Stomach (tissue), 9 donors: ENCODE results near the gene SCN2A. TPM values are rescaled to one million over a fixed set of nuclear protein-coding genes. Genes with fewer than 3 reads are reported as not detected.
A peak's percentile ranks its signal among the peaks of the same experiment; 100 is the strongest.

Experiments
- DNase-seq, 2 donors: peaks; one replicate each; pipeline versions ENCODE4 v3.0.0 to v3.0.0-alpha.2; 2013 to 2019
- H3K27ac ChIP-seq, 5 donors: fragments of 200-600 bp in 4 of 5; sonication (generic) in 4 of 5; one replicate each; pipeline ENCODE4 v1.5.1; 2013 to 2019; ENCODE audit warnings: mild to moderate bottlenecking in 1 of 5, moderate library complexity in 1 of 5
- H3K27me3 ChIP-seq, 3 donors: fragments of 200-600 bp; sonication (generic); one replicate each; pipeline ENCODE4 v1.5.1; 2017 to 2019; ENCODE audit warnings: mixed run types in 1 of 3
- H3K36me3 ChIP-seq, 4 donors: fragments of 200-600 bp; sonication (generic); 1 replicate in 3 of 4; 2 replicates in 1 of 4; pipeline ENCODE4 v1.5.1; 2016 to 2019
- H3K4me1 ChIP-seq, 4 donors: fragments of 200-600 bp; sonication (generic); one replicate each; pipeline ENCODE4 v1.5.1; 2016 to 2019
- H3K4me3 ChIP-seq, 4 donors: fragments of 200-600 bp; sonication (generic) in 3 of 4; one replicate each; pipeline ENCODE4 v1.5.1; 2016 to 2019; ENCODE audit warnings: mild to moderate bottlenecking in 1 of 4
- H3K9me3 ChIP-seq, 4 donors: fragments of 200-600 bp; sonication (generic); one replicate each; pipeline ENCODE4 v1.5.1; 2016 to 2019
- CTCF ChIP-seq, 7 experiments: fragments of 450-650 bp in 4 of 7; fragments of 200-600 bp in 3 of 7; sonication (generic) in 3 of 7; IDR thresholded peaks; one replicate each; pipeline ENCODE4 v1.5.1; 2016 to 2019; ENCODE audit warnings: antibody characterized with exemption in 7 of 7, control low read depth in 2 of 7, mild to moderate bottlenecking in 1 of 7
- EP300 ChIP-seq: sonication (generic); formaldehyde crosslinking; IDR thresholded peaks from one replicate; pipeline ENCODE4 v1.6.1; 2017; ENCODE audit warnings: antibody characterized with exemption
- POLR2A ChIP-seq, 4 donors: fragments of 450-650 bp; IDR thresholded peaks; one replicate each; pipeline ENCODE4 v1.6.1; 2016; ENCODE audit warnings: antibody characterized with exemption in 4 of 4, control low read depth in 2 of 4, mild to moderate bottlenecking in 1 of 4, moderate library complexity in 1 of 4
- POLR2AphosphoS5 ChIP-seq, 3 donors: sonication (generic); formaldehyde crosslinking; IDR thresholded peaks; one replicate each; pipeline ENCODE4 v1.6.1; 2016; ENCODE audit warnings: antibody characterized with exemption in 3 of 3
- WGBS, 5 donors: extraction: QIAGEN DNeasy Blood & Tissue Kit in 3 of 5; methylation state at CpG; one replicate each; pipeline versions ENCODE4 v1.1.5 to v1.1.7; 2013 to 2018; 5-methylcytosine and 5-hydroxymethylcytosine counted together
- intact Hi-C: fragments of 100-400 bp; cut with DNase I; formaldehyde crosslinking; loops from one replicate; pipeline ENCODE4 v1.15.1; 2023; ENCODE audit warnings: low total_unique reads
- polyA plus RNA-seq, 3 donors: library from polyadenylated mRNA; stranded (reverse); fragments of 200-250 nt; gene quantifications; one replicate each; pipeline ENCODE4 v1.2.3, GENCODE V29; 2013
- total RNA-seq, 5 donors: library from RNA; depleted of rRNA; stranded (reverse); fragments of >200 nt; gene quantifications; one replicate each; pipeline versions ENCODE4 v1.1.0 to v1.2.3, GENCODE V29; 2014 to 2016
- donor health status: healthy with polysubstance abuse.
- donor health status: Bipolar disorder and iron deficiency.
- donor health status: healthy.

The SCN2A gene
- total and polyA plus RNA-seq, 8 donors: 0.06 to 4.1 (median 1.0) TPM; not detected in 2

- H3K4me3 ChIP-seq: no peak overlapping the region
- H3K36me3 ChIP-seq: no peaks in the 10 kb centered on the region
- intact Hi-C loops: no loop called here
- no peaks in the 10 kb centered on the region for H3K9me3 ChIP-seq
- H3K4me1 ChIP-seq: peaks cover 0 to 10% (median 0%) of the 10 kb centered on the region in 4 donors
- TF ChIP-seq POLR2A (IDR thresholded peaks at IDR 0.05): no peak
- no peak for TF ChIP-seq POLR2AphosphoS5 (IDR thresholded peaks at IDR 0.05)
- TF ChIP-seq CTCF (IDR thresholded peaks at IDR 0.05): no peak
- TF ChIP-seq EP300: no peak
- no peak overlapping the region for H3K27ac ChIP-seq
- H3K27me3 ChIP-seq: no peaks in the 10 kb centered on the region
- DNase-seq: no peak
Observed at GRCh38 chr2:165273176-165273575, 34.0 kb downstream of the SCN2A start.

DNA sequence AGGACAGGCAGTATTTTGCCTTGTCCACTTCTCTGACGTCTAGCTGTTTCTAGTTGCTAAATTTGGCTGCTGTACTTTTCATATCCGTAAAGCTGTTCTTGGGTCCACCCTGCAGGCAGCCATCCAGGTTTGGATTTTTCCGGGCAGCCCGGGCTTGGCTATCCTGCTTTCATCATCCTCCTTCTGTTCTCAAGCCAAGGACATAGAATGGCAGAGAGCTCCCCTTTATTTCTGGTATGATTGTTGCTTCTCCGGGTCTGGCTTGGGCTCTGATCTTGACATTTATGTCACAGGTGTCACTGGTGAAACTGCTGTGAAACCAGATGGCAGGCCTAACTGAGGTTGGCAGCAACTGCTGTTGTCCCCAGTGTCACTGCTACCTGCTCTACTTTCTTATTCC, 35.5 kb downstream of the SCN2A start:
- WGBS, 5 donors: 49 to 68% (median 62%) methylated on average over 5 of the region's 5 CpGs
- no peak for TF ChIP-seq CTCF (IDR thresholded peaks at IDR 0.05)
- TF ChIP-seq EP300: no peak
- no peak for TF ChIP-seq POLR2A (IDR thresholded peaks at IDR 0.05)
- TF ChIP-seq POLR2AphosphoS5 (IDR thresholded peaks at IDR 0.05): no peak
- Histone ChIP-seq H3K9me3 (no peaks in the 10 kb centered on the region), H3K4me3 (no peak overlapping the region), H3K27ac (peak overlapping the region in 1 of 5 donors; percentile 8), H3K36me3 (no peaks in the 10 kb centered on the region), H3K27me3 (no peaks in the 10 kb centered on the region), H3K4me1 (peaks cover 0 to 10% (median 0%) of the 10 kb centered on the region in 4 donors)
- intact Hi-C loops: no loop called here
- DNase-seq: peak in 1 of 2 donors; percentile 27

- no peak overlapping the region for H3K27ac ChIP-seq
- 84 to 93% (median 88%) methylated on average over 2 of the region's 2 CpGs for WGBS, 5 donors
- TF ChIP-seq CTCF (IDR thresholded peaks at IDR 0.05) (no peak), POLR2A (IDR thresholded peaks at IDR 0.05) (no peak), POLR2AphosphoS5 (IDR thresholded peaks at IDR 0.05) (no peak), EP300 (no peak)
Observed at GRCh38 chr2:165275932-165276331, 36.7 kb downstream of the SCN2A start.

GRCh38 chr2:165277295-165277694, 38.1 kb downstream of the SCN2A start:
- H3K36me3 ChIP-seq: no peaks in the 10 kb centered on the region
- H3K4me1 ChIP-seq: peaks cover 0 to 10% (median 0%) of the 10 kb centered on the region in 4 donors
- no peak for DNase-seq
- no peaks in the 10 kb centered on the region for H3K27me3 ChIP-seq
- no peak overlapping the region for H3K27ac ChIP-seq
- no peak overlapping the region for H3K4me3 ChIP-seq
- intact Hi-C loops: no loop called here
- no peaks in the 10 kb centered on the region for H3K9me3 ChIP-seq
- TF ChIP-seq POLR2A (IDR thresholded peaks at IDR 0.05) (no peak), POLR2AphosphoS5 (IDR thresholded peaks at IDR 0.05) (no peak), CTCF (IDR thresholded peaks at IDR 0.05) (no peak), EP300 (no peak)

More at GRCh38 chr2:165275932-165276331, 36.7 kb downstream of the SCN2A start:
- Histone ChIP-seq H3K9me3 (no peaks in the 10 kb centered on the region), H3K4me1 (peaks cover 0 to 10% (median 0%) of the 10 kb centered on the region in 4 donors), H3K4me3 (no peak overlapping the region), H3K36me3 (no peaks in the 10 kb centered on the region), H3K27me3 (no peaks in the 10 kb centered on the region)
- intact Hi-C loops: no loop called here
- no peak for DNase-seq
